Heart left ventricle (tissue), 13 donors: Measurements from ENCODE around the gene LRP1B.

ENCODE experiments used
- POLR2A ChIP-seq, 2 donors: fragments of 450-650 bp; IDR thresholded peaks; one replicate each; pipeline ENCODE4 v1.6.1; 2017; ENCODE audit warnings: antibody characterized with exemption in 2 of 2, mild to moderate bottlenecking in 2 of 2, moderate library complexity in 2 of 2
- TF ChIP-seq, protein P1 (sequence below), 12 donors: fragments of 200-600 bp; sonication (generic) in 4 of 12; IDR thresholded peaks; one replicate each; pipeline versions ENCODE4 v1.5.0 to v1.8.0; 2018 to 2022; ENCODE audit warnings: antibody characterized with exemption in 12 of 12, mild to moderate bottlenecking in 5 of 12
- donor health status: ischemic (EF 13 %, LVEDD 7.1; RV severe dilation, severe dysfunction).
- donor health status: DM: no; HTN: yes; CAD: no.
- donor health status: DM: no; HTN: no; CAD: no.
- donor health status: ischemic (EF 25% LVEDD 6.9; RV normal size, moderate dysfunction).
- donor health status: ischemic (EF 25% LVEDD 5.7; RV mildly dilated, moderate dysfunction).
- donor health status: ischemic (EF 35%, LVEDD 5.7; RV mildly dilated, moderate dysfunction).
- donor health status: nonischemic (EF 11% LVEDD 7.7; RV severe dilation, severe dysfunction).
- donor health status: DM: yes; HTN: yes; CAD: no.
- donor health status: PGD.
- donor health status: ischemic (EF 29% LVEDD 5.4; RV normal size, mild dysfunction).
- donor health status: nonischemic (EF 23%, LVEDD 6.1; RV moderate dilation, normal function).

DNA sequence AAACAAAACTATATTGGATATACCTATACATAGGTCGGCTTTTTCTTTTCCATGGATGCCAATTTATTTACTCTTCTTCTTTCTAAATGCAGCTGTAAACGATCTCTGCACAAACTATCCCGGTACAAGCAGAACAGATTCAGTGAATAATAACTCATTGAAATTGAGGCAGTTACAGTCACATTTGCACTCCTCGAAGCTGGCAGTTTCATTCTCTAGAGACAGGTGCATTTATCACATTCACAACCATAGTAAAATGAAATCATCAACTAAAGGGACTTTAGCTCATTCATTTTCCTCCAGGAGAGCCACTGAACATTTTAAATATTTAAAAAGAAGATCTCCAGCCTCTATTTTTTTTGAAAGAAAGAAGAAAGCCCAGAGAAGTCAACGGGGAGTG is 551.7 kb downstream of the LRP1B start:
- TF ChIP-seq POLR2A (IDR thresholded peaks at IDR 0.05) = no peak
- TF ChIP-seq, protein P1, sequence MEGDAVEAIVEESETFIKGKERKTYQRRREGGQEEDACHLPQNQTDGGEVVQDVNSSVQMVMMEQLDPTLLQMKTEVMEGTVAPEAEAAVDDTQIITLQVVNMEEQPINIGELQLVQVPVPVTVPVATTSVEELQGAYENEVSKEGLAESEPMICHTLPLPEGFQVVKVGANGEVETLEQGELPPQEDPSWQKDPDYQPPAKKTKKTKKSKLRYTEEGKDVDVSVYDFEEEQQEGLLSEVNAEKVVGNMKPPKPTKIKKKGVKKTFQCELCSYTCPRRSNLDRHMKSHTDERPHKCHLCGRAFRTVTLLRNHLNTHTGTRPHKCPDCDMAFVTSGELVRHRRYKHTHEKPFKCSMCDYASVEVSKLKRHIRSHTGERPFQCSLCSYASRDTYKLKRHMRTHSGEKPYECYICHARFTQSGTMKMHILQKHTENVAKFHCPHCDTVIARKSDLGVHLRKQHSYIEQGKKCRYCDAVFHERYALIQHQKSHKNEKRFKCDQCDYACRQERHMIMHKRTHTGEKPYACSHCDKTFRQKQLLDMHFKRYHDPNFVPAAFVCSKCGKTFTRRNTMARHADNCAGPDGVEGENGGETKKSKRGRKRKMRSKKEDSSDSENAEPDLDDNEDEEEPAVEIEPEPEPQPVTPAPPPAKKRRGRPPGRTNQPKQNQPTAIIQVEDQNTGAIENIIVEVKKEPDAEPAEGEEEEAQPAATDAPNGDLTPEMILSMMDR (IDR thresholded peaks at IDR 0.05) = no peak
